GM18867 (cell line): ENCODE results near the gene EPHA5.

Experiments
- ATAC-seq: cut with Tn5 transposase; IDR thresholded peaks from one replicate; pipeline ENCODE4 v1.9.1; 2021; ENCODE audit warnings: mild to moderate bottlenecking, moderate library complexity; ENCODE audit not compliant: unreplicated experiment

EPHA5 gene

DNA sequence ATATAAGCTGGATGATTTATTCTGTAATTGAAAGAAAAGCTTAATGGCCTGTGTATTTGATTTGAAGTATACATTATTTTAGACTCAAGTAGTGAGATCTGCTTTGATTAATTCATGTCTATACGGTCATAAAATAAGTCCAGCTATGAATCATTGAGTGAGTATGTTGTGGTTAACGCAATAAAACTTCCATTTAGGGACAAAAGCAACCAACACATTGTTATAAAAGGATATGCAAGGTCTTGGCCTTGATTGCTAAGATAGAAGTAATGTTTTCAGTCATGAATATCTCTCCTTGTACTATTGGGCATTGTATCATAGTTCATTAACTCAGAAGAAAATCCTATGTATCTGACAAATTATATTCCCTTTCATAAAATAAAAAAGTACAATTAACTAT, 162.1 kb downstream of the EPHA5 start:
- ATAC-seq = no peak

DNA sequence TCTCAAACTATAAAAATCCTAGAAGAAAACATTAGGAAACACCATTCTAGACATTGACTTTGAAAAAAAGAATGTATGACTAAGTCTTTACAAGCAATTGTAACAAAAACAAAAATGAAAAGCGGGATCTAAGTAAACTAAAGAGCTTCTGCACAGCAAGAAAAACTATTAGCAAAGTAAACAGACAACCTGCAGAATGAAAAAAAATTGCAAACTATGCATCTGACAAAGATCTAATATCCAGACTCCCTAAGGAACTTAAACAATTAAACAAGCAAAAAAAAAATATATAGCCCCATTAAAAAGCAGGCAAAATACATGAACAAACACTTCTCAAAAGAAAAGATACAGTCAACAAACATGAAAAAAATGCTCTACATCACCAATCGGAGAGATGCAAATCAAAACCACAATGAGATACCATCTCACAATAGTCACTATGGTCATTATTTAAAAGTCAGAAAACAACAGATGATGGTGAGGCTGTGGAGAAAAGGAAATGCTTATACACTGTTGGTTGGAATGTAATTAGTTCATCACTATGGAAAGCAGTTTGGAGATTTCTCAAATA, 168.1 kb downstream of the EPHA5 start:
- no peak for ATAC-seq

DNA sequence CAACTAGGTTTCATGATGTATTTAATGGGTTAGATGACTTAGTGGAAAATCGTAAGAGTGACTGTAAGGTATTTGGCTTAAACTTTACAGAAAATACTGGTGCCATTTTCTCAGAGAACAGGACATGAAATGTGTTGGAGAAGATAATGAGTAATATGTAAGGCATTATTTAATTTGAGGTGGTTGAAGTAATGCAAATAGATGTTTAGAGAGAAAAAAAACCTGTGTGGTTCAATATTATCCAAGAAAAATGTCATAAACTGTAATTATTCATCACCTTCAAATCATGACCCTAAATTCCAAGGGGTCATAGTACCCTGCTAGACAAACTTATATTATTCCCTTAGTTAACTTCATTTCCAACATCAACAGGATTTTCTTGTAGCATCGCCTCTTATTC, 171.7 kb downstream of the EPHA5 start:
- ATAC-seq = no peak

DNA sequence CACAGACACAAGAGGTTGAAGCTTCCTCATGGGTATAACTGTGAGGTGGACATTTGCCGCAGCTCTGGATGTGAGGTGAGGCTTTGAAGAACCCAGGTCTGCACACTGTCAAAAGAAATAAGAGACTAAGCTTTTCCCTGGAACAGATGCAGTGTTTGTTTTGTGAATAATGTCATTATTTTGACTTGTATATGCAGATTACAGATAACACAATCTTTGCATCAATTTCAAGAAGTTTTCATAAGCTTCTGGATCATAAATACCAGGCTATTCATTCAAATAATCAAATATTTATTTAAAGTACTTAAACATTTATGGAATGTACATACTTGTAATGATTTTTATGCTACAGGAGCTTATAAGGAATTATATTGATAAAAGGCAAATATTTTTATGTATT, 174.8 kb downstream of the EPHA5 start:
- ATAC-seq = no peak

DNA sequence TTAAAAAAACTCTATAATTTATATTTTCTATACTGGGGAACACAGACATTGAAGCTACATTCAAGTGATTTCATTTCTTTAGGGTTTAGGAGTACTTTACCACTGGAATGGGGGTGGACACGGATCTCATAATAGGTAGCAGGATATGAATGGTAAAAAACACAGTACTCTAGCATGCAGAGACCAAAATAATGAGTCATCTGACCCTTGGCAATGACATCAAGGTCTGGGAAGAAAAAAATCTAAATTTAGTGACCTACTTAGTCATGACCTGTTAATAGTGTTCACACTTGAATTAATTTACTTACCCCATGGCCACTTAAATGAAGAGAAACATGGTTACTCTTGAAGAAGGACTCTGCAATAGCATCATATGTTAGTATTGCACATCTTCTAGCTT, 187.9 kb downstream of the EPHA5 start:
- ATAC-seq = no peak

DNA sequence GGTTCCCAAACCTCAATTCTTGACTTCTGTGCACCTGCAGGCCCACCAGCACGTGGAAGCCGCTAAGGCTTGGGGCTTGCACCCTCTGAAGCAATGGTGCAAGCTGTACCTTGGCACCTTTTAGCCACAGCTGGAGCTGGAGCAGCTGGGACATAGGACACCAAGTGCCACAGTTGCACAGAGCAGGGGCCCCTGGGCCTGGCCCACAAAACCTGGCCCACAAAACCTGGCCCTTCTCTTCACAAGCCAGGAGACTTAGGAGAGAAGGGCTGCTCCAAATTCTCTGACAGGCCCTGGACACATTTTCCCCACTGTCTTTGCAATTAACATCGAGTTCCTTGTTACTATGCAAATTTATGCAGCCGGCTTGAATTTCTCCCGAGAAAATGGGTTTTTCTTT, 197.8 kb downstream of the EPHA5 start:
- ATAC-seq = no peak

DNA sequence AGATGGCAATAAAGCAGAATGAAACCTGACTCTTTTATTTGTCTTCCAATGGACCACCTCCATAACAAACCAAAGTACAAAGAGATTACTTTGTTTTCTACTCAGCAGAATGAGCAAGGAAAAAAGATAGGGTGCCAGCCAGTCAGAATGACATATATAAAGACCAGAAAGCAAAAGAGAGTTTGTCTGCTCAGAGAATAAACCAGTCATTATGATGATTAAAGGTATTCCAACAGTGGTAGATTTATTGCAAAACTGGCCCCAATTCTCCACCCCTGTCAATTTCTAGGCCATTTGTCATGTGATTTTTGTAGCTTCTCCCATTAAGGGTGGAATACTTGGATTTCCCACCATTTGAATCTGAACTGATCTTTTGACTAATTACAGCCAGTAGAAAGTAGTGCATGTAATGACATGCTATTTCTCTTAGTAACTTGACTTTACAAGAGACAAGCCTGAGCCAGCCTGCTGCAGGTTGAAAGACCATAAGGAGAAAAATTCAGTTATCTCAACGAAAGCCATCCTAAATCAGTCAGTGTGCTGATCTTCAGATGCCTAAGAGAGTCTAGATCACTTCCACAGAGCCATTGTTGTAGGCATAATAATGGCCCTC, 203.1 kb downstream of the EPHA5 start:
- no peak for ATAC-seq

DNA sequence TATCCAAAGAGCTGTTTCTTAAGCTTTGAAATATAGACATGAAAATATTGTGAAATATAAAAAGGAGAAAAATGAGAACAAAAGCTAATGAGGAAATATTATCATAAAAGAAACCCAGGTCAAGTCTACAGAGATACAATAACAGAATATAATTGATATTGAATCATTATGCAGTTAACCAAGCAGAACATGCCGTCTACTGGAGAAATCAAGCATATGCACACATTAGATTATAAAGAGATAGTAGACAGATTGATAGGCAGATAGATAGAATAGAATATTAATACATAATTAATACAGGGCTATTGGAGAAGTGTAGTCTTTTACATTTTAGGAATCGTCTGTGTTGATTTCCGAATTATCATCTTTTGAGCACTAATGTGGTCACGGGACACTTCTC, 208.5 kb downstream of the EPHA5 start:
- ATAC-seq = no peak

DNA sequence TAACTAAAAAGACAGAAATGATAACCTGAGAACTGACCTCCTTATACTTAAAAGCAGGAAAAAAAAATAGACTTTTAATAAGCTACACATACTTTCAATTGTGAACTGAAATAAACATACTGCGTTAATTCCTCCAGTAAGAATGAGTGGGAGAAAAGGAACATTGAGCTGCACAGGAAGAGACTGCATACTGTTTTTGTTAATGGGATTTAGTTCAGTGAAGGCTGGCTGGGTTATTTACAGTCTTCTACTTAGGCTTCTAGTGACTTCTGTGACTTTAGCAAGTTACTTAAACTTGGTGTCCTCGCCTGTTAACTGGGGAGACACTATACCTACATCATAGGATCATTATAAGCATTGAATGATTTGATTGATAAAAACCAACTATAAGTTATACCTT, 213.3 kb downstream of the EPHA5 start:
- no peak for ATAC-seq

DNA sequence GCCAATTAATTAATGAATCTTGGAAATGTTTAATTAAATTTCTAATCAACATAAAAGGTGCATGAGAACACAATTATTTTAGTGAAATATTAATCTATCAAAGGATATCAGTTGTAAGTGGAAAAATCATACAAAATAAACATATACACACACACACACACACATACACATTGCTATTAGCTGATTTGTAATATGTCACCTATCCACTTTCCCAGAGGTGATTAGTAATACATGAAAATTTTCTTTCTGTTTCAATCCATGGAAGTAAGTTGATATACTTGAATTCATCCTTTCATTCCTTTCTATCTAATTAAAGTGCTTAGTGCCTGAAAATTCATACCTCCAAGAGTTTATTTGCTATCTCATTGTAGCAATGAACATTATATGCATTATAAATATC, 213.7 kb downstream of the EPHA5 start:
- no peak for ATAC-seq

DNA sequence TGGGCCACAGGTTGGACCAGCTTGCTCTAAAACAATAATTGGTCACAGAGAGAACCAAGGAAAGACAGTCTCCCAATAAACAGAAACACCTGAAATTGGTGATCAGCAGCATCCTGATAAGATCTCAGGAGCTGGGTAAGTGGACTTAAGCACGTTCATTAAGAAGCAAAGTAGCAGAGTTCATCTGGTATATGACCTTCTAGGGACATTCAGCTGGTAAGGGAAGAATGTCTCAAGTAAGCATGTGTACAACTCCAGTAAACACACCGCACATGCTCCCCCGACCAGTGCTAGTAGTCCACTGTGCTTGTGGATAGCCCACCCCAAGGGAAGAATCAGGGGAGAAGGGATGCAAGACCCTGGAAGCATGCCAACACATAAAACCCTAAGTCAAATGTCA, 216.9 kb downstream of the EPHA5 start:
- no peak for ATAC-seq

DNA sequence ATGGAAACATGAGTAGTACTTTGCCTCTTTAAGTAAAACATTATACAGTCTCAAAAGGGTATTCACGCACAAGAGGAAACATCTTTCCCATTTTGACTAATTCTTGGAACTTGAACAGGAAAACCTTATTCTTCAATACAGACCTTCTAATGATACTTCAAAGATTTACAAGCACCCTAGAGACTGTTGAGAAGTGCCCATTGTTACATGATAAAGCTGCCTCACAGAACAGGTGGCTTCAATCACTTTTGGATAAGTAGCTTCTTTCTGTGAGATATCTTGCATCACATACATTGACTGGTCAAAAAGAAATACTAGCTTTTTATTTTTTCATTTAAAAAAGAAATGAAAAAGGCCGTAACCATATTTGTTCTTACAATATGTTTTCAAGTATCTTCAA, 219.4 kb downstream of the EPHA5 start:
- no peak for ATAC-seq

DNA sequence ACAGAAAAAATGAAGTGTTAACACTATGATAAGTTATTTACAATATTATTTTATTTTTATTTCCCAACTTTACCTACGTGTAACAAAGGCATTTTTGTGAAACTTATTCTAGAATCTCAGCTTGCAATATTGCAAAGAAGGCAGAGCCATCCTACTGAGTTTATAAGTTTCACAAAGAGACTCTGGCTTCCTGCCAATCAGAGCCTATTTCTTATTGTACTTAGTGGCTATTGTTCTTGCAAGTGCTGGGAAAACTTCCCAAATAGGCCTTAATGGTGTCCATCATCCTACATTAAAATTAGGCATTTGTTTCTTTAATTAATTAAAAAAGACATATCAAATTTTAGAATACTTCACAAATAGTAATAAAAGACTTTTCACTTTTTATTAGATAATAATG, 233.2 kb downstream of the EPHA5 start:
- ATAC-seq = no peak

DNA sequence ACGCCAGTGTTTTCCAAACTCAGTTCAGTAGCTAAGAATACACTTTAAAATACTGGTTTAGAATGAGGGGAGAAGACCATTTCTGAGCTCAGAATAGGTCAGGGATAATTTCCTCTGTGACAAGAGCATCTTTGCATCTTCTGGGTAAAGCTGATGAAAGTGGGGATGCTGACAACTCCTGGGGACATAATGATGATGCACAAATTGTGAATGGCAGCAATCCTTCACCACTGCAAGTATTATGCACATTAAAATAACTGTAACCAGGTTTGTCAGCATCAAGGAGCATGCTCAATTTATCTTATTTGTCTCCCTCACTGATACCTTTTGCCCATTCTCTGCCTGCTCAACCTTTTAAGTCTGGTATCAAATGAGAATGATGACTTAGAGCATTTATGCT, 248.2 kb downstream of the EPHA5 start:
- no peak for ATAC-seq

DNA sequence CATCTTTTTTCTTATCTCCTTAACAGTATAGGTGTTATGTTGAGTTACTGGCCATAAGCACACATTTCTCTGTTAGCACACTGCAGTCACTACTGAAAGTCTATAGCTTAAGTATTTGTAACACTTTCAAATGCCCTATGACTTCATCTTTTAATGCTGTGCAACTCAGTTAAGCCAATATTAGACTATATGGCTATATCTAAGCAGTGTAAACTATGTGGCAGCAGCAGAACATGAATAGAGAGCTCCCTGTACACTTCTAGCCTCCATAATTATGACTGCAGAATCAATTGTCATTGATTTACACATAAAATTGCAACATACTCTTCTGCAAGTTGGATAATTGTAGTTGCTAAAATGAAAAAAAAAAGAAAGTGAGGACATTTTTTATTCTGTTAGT, 250.3 kb downstream of the EPHA5 start:
- ATAC-seq = no peak

DNA sequence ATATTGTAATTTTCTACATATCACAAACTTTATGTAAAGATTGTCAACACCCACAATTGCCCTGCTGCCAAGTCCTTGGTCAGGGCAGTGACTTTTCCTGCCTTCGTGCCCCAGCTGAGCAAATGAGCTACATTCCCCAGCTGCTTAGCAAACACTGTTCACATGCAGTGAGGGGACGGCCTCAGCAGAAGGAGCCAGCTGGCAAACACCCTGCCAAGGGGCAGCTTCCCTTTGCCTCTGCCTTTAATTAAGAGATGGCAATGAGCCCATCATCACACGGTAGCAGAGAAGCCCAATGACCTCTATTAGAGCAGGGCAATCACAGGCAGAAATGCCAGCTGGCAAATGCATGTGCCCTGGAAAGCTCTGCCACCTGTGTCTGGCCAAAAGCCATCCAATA, 253.4 kb downstream of the EPHA5 start:
- ATAC-seq = no peak

DNA sequence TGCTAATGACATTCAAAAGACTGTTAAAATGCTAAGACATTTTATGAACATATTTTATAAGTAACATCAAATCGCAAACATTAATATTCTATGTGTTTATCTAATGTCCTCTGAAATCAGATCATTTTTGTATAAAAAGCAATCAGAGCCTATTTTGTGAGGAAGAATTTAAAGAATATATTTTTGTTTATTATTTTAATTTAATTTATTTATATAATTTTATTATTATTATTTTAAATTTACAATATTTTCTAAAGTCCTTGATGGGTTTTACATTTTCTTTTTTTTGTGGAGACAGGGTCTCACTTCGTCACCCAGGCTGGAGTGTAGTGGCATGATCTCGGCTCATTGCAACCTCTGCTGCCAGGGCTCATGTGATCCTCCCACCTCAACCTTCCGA, 262.8 kb downstream of the EPHA5 start:
- ATAC-seq = no peak

DNA sequence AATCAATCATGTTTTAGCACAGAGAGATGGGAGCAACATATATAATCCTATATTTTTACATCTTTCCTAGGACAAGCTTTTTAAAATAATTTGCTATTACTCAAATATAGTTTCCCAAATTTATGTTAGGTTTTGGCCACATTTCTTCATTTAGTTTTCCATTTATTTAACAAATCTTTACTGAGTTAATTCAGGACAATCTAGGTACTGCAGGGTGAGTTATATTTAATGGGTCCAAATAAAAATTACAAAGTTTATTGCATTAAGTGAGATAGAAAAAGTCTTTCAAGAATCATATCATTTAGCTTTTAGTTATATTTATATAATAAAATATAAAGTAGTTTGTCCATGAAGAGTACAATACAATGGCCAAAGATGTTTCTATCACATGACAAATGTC, 269.2 kb downstream of the EPHA5 start:
- no peak for ATAC-seq

DNA sequence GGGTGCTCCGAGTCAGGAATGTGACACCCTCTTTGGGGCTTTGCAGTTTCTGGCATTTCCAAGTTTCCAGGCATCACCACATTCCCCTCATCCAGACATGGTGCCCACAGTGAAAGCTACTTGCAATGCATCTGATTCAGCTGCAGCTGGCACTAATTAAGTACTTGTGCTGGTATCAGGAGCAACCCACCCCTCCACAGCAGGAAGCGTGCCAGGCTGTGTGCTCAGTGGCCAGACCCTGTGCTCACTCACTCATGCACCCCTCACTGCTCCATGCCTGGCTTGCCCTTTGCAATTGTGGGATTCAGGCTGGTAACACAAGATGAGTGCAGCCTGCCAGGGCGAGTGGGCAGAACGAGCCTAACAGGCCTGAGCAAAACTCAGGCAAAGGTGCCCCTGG, 271.2 kb downstream of the EPHA5 start:
- no peak for ATAC-seq

DNA sequence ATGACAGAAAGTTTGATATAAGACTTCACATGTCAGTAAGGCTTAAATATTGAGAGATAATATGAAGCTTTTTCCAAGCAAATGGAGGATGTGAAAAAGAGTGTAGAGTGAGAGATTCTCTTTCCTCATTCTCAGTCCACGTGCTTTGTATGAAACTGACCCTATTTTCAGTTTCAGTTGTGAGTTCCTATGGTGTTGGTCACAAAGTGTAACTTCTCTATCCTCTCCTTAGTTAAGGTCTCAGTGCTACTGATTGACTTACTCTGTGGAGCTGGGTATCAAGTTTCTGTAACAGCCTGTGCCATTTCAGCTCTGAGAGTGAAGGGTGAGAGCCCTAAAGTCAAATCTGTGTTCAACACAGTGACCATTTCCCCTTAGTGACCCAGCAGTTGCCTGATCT, 277.2 kb downstream of the EPHA5 start:
- no peak for ATAC-seq

DNA sequence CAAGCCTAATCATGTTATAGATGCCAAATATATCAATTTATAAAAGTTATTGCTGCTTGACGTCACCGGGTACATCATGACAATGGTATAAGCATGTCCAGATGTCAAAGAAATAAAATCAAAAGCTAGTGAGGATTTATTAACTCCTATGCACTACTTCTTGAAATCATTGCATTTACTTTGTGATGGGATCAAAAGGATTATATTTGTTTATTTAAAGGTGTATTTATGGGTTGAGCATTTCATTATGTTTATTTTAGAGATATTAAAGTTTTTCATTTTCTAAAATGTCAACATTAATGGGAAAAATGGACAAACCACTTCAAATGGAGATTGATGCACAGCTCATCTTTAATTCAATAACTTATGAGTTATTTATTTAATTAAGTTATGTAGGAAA, 277.8 kb downstream of the EPHA5 start:
- ATAC-seq = no peak

DNA sequence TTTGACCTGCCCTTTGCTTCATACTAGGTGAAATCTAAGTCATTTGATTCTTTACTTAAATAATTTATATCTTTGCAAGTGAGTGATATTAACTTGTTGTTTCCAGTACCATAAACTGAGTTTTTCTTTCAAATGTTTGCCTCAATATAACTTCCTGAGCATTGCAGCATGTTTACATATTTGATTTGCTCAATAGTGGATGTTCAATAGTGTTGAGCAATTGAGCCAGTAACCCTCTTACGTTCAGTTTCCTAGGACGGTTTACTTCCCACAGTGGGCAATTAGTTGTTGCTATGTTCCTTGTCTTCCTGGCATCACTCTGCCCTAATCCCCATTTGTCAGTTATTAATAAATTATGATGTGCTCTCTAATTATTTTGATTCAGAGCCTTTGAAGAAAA, 278.5 kb downstream of the EPHA5 start:
- no peak for ATAC-seq

DNA sequence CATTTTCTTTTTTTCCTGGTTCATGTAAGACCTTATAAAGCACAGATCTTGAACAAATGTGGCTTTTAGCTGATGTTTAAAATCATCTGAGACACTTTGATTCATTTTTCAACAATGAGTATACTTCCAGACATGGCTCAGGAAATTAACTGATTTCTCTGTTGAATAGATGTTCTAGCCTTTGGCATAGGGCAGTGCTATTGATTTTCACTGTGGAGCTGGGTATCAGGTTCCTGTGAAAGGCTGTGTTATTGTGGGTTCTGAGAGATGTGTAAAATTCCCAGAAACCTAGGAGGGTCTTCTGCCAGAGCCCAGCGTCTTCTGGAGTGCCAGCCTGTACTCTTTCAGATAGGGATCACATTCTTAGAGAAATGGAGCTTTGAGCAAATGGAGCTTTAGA, 278.9 kb downstream of the EPHA5 start:
- no peak for ATAC-seq
